ENCODE results near the gene APOBEC3H. TPM values are rescaled to one million over a fixed set of nuclear protein-coding genes. Genes with fewer than 3 reads are reported as not detected.

The APOBEC3H gene
- total RNA-seq, 1 experiment from 2014 or later = not detected

DNA sequence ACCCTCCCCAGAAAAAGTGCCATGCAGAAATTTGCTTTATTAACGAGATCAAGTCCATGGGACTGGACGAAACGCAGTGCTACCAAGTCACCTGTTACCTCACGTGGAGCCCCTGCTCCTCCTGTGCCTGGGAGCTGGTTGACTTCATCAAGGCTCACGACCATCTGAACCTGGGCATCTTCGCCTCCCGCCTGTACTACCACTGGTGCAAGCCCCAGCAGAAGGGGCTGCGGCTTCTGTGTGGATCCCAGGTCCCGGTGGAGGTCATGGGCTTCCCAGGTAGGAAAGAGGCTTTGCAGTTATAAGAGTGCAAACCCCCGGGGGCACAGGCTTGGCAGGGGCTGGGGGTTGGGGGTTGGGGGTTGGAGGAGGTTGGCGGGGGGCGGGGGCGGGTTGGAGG is 4.2 kb downstream of the APOBEC3H start:
- no TSS peak for BruUV-seq (replicated peaks)
- Histone ChIP-seq H3K27ac (ENCODE audit: low read depth, low read length, poor library complexity, severe bottlenecking) (no peak overlapping the region), H3K36me3 (ENCODE audit: insufficient read depth, low read length, poor library complexity, severe bottlenecking) (no peaks in the 10 kb centered on the region), H3K27me3 (replicated peaks; ENCODE audit: insufficient read depth, low read depth, low read length, poor library complexity) (no peaks in the 10 kb centered on the region), H3K4me1 (ENCODE audit: insufficient read depth, low read length, poor library complexity, severe bottlenecking) (no peaks in the 10 kb centered on the region), H3K9me3 (ENCODE audit: low read depth, low read length, poor library complexity, severe bottlenecking) (no peaks in the 10 kb centered on the region), H3K4me3 (ENCODE audit: low read depth, low read length, poor library complexity, severe bottlenecking) (no peak overlapping the region)
- POLR2A ChIA-PET (ENCODE audit: low non-redundant PET) = no interaction called here
- intact Hi-C loops (cut with micrococcal nuclease; ENCODE audit: unreplicated experiment) = no loop called here
- TF ChIP-seq, protein P1, sequence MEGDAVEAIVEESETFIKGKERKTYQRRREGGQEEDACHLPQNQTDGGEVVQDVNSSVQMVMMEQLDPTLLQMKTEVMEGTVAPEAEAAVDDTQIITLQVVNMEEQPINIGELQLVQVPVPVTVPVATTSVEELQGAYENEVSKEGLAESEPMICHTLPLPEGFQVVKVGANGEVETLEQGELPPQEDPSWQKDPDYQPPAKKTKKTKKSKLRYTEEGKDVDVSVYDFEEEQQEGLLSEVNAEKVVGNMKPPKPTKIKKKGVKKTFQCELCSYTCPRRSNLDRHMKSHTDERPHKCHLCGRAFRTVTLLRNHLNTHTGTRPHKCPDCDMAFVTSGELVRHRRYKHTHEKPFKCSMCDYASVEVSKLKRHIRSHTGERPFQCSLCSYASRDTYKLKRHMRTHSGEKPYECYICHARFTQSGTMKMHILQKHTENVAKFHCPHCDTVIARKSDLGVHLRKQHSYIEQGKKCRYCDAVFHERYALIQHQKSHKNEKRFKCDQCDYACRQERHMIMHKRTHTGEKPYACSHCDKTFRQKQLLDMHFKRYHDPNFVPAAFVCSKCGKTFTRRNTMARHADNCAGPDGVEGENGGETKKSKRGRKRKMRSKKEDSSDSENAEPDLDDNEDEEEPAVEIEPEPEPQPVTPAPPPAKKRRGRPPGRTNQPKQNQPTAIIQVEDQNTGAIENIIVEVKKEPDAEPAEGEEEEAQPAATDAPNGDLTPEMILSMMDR (conservative IDR thresholded peaks at IDR 0.05; ENCODE audit: low read depth, low read length) = no peak
- no peak for TF ChIP-seq EZH2 (IDR thresholded peaks at IDR 0.05; ENCODE audit: borderline replicate concordance, low read depth, low read length, poor library complexity, severe bottlenecking)
- CTCF ChIA-PET = no interaction called here
- DNase-seq (ENCODE audit: low spot score) = no peak

DNA sequence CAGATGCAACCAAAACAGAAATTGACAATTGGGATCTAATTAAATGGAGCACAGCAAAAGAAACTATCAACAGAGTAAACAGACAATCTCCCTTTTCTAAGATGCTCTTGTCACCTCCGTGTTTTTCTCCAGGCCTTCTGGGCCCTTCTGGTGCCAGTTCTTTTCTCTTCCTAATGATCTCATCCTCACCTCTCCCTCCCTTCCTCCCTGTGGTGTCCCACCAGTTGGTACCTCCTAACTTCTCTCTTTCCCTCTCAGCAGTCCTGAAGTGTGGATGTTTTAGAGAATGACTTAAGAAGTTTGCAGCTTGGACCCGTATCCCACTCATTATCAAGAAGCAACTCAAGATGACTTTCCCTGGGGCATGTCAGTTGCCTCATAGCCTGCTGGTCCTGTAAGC is 6.4 kb downstream of the APOBEC3H start:
- H3K36me3 ChIP-seq (ENCODE audit: insufficient read depth, low read length, poor library complexity, severe bottlenecking) = no peaks in the 10 kb centered on the region
- intact Hi-C loops (cut with micrococcal nuclease; ENCODE audit: unreplicated experiment) = no loop called here
- no peak for DNase-seq (ENCODE audit: low spot score)
- H3K4me3 ChIP-seq (ENCODE audit: low read depth, low read length, poor library complexity, severe bottlenecking) = no peak overlapping the region
- BruUV-seq (replicated peaks) = no TSS peak
- ChIA-PET POLR2A (ENCODE audit: low non-redundant PET) (no interaction called here), CTCF (no interaction called here)
- H3K27me3 ChIP-seq (replicated peaks; ENCODE audit: insufficient read depth, low read depth, low read length, poor library complexity) = no peaks in the 10 kb centered on the region
- H3K9me3 ChIP-seq (ENCODE audit: low read depth, low read length, poor library complexity, severe bottlenecking) = no peaks in the 10 kb centered on the region
- no peaks in the 10 kb centered on the region for H3K4me1 ChIP-seq (ENCODE audit: insufficient read depth, low read length, poor library complexity, severe bottlenecking)
- no peak for TF ChIP-seq EZH2 (IDR thresholded peaks at IDR 0.05; ENCODE audit: borderline replicate concordance, low read depth, low read length, poor library complexity, severe bottlenecking)
- TF ChIP-seq, protein P1 (conservative IDR thresholded peaks at IDR 0.05; ENCODE audit: low read depth, low read length) = no peak
- H3K27ac ChIP-seq (ENCODE audit: low read depth, low read length, poor library complexity, severe bottlenecking) = no peak overlapping the region

DNA sequence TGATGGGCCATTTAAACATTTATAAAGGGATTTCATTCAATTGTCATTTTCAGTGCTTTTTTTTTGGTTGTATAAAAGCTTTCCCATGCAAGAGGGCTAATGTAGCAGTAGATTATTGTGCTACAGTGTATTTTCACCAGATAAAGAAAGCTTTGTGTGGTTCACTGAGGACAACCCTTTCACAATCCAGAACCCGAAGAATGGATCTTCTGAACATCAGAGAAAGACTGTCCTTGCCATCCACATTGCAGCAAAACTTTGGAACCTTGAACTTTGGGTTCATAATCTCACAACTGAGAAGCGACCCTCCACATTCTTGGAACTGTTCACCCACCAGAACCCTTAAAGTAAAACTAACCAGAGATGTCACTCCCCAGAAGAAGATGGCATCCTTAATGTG is 9.3 kb downstream of the APOBEC3H start:
- Histone ChIP-seq H3K27ac (ENCODE audit: low read depth, low read length, poor library complexity, severe bottlenecking) (no peak overlapping the region), H3K36me3 (ENCODE audit: insufficient read depth, low read length, poor library complexity, severe bottlenecking) (no peaks in the 10 kb centered on the region), H3K4me3 (ENCODE audit: low read depth, low read length, poor library complexity, severe bottlenecking) (no peak overlapping the region), H3K27me3 (replicated peaks; ENCODE audit: insufficient read depth, low read depth, low read length, poor library complexity) (no peaks in the 10 kb centered on the region), H3K9me3 (ENCODE audit: low read depth, low read length, poor library complexity, severe bottlenecking) (no peaks in the 10 kb centered on the region), H3K4me1 (ENCODE audit: insufficient read depth, low read length, poor library complexity, severe bottlenecking) (no peaks in the 10 kb centered on the region)
- intact Hi-C loops (cut with micrococcal nuclease; ENCODE audit: unreplicated experiment) = no loop called here
- CTCF ChIA-PET = no interaction called here
- BruUV-seq (replicated peaks) = no TSS peak
- TF ChIP-seq, protein P1 (conservative IDR thresholded peaks at IDR 0.05; ENCODE audit: low read depth, low read length) = no peak
- TF ChIP-seq EZH2 (IDR thresholded peaks at IDR 0.05; ENCODE audit: borderline replicate concordance, low read depth, low read length, poor library complexity, severe bottlenecking) = no peak
- POLR2A ChIA-PET (ENCODE audit: low non-redundant PET) = no interaction called here
- no peak for DNase-seq (ENCODE audit: low spot score)
